ENCODE measurements around the gene KIF3B.

GRCh38 chr20:32362901-32363364 is 85.5 kb downstream of the KIF3B start:
- TF ChIP-seq, protein P1, sequence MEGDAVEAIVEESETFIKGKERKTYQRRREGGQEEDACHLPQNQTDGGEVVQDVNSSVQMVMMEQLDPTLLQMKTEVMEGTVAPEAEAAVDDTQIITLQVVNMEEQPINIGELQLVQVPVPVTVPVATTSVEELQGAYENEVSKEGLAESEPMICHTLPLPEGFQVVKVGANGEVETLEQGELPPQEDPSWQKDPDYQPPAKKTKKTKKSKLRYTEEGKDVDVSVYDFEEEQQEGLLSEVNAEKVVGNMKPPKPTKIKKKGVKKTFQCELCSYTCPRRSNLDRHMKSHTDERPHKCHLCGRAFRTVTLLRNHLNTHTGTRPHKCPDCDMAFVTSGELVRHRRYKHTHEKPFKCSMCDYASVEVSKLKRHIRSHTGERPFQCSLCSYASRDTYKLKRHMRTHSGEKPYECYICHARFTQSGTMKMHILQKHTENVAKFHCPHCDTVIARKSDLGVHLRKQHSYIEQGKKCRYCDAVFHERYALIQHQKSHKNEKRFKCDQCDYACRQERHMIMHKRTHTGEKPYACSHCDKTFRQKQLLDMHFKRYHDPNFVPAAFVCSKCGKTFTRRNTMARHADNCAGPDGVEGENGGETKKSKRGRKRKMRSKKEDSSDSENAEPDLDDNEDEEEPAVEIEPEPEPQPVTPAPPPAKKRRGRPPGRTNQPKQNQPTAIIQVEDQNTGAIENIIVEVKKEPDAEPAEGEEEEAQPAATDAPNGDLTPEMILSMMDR (conservative IDR thresholded peaks at IDR 0.05) = no peak
- TF ChIP-seq ZFX (IDR thresholded peaks at IDR 0.05) = no peak

All from C4-2B (cell line).